Ishikawa (cell line): Measurements from ENCODE around the gene LCLAT1.

ENCODE experiments used
- CEBPB ChIP-seq: IDR thresholded peaks from 2 replicates; pipeline ENCODE4 v1.6.1; 2012
- CREB1 ChIP-seq: IDR thresholded peaks from 2 replicates; pipeline ENCODE4 v1.6.1; 2012; ENCODE audit warnings: low read depth
- EGR1 ChIP-seq: IDR thresholded peaks from 2 replicates; pipeline ENCODE4 v1.6.1; 2012
- EP300 ChIP-seq: IDR thresholded peaks from 2 replicates; pipeline ENCODE4 v1.6.1; 2012; ENCODE audit warnings: borderline replicate concordance
- FOXM1 ChIP-seq: IDR thresholded peaks from 2 replicates; pipeline ENCODE4 v1.6.1; 2012; ENCODE audit warnings: low read depth, borderline replicate concordance
- MAX ChIP-seq: IDR thresholded peaks from 2 replicates; pipeline ENCODE4 v1.6.1; 2012
- NFIC ChIP-seq: IDR thresholded peaks from 2 replicates; pipeline ENCODE4 v1.6.1; 2012
- RAD21 ChIP-seq: IDR thresholded peaks from 2 replicates; pipeline ENCODE4 v1.6.1; 2012; ENCODE audit warnings: low read depth
- REST ChIP-seq: IDR thresholded peaks from 2 replicates; pipeline ENCODE4 v1.6.1; 2012; ENCODE audit warnings: low read depth, mild to moderate bottlenecking
- TAF1 ChIP-seq: IDR thresholded peaks from 2 replicates; pipeline ENCODE4 v1.6.1; 2012; ENCODE audit warnings: low read depth, mild to moderate bottlenecking
- TCF12 ChIP-seq: IDR thresholded peaks from 2 replicates; pipeline ENCODE4 v1.6.1; 2012; ENCODE audit warnings: low read depth
- TEAD4 ChIP-seq: IDR thresholded peaks from 2 replicates; pipeline ENCODE4 v1.6.1; 2012
- YY1 ChIP-seq: IDR thresholded peaks from 2 replicates; pipeline ENCODE4 v1.6.1; 2012; ENCODE audit warnings: low read depth
- ZBTB7A ChIP-seq: IDR thresholded peaks from 2 replicates; pipeline ENCODE4 v1.6.1; 2012; ENCODE audit warnings: low read depth
- TF ChIP-seq, protein P1 (sequence below): IDR thresholded peaks from 2 replicates; pipeline ENCODE4 v1.6.1; 2012

The LCLAT1 gene

GRCh38 chr2:30447149-30448045 lies at the start of gene LCLAT1:
Gene LCLAT1, plus strand, starts transcription at chr2:30447246. Its CDS starts 78,345 bp downstream, at chr2:30525591.
- TF ChIP-seq, protein P1, sequence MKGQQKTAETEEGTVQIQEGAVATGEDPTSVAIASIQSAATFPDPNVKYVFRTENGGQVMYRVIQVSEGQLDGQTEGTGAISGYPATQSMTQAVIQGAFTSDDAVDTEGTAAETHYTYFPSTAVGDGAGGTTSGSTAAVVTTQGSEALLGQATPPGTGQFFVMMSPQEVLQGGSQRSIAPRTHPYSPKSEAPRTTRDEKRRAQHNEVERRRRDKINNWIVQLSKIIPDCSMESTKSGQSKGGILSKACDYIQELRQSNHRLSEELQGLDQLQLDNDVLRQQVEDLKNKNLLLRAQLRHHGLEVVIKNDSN, result no peak
- TF ChIP-seq CREB1 (peak; percentile 86), ZBTB7A (no peak; the same call in 1 of the 2 replicates), CEBPB (no peak), TAF1 (peak; percentile 31; the same call in 1 of the 2 replicates), TEAD4 (0 out of 2 replicates have a peak, but pooled peaks have one; percentile 3), MAX (peak; percentile 99), REST (no peak), EP300 (no peak), FOXM1 (no peak), EGR1 (peak; percentile 80), TCF12 (no peak), RAD21 (no peak), YY1 (peak; percentile 87), NFIC (no peak)

- TF ChIP-seq YY1, result no peak
- no peak for TF ChIP-seq TEAD4
- no peak for TF ChIP-seq TCF12
- no peak for TF ChIP-seq REST
- no peak for TF ChIP-seq CREB1
- no peak for TF ChIP-seq EGR1
- TF ChIP-seq FOXM1, result no peak
- TF ChIP-seq MAX, result no peak
- TF ChIP-seq EP300, result no peak
- TF ChIP-seq CEBPB, result no peak
- TF ChIP-seq RAD21, result no peak
- no peak for TF ChIP-seq ZBTB7A
- no peak for TF ChIP-seq NFIC
- TF ChIP-seq, protein P1, result no peak
- no peak for TF ChIP-seq TAF1
These were observed 48.8 kb upstream of the LCLAT1 start for GRCh38 chr2:30398084-30398873.

- TF ChIP-seq TEAD4, result no peak
- TF ChIP-seq, protein P1, result no peak
These were observed 46.7 kb upstream of the LCLAT1 start for GRCh38 chr2:30400151-30400954.

GRCh38 chr2:30402441-30403182 lies 44.4 kb upstream of the LCLAT1 start:
- TF ChIP-seq TEAD4 (no peak), NFIC (no peak), EP300 (no peak), ZBTB7A (no peak), CREB1 (no peak), REST (no peak), TAF1 (no peak), EGR1 (no peak), YY1 (no peak), RAD21 (no peak), FOXM1 (no peak), TCF12 (no peak), MAX (no peak)
- TF ChIP-seq, protein P1, result no peak
